AG04449 (cell line): ENCODE results near the gene KCTD16.
A peak's percentile ranks its signal among the peaks of the same experiment; 100 is the strongest.

Experiments
- CTCF ChIA-PET: fragments of 350-600 bp; formaldehyde crosslinking; extraction: SDS; loops from one replicate; lab custom pipeline; 2021; ENCODE audit warnings: antibody characterized with exemption; lab: Yijun Ruan, JAX
- POLR2A ChIA-PET: fragments of 400-600, 350-600 bp; formaldehyde crosslinking; extraction: SDS; loops from one replicate; lab custom pipeline; 2020; ENCODE audit warnings: antibody characterized with exemption, inconsistent platforms; lab: Yijun Ruan, JAX
- DNase-seq: peaks from one replicate; pipeline ENCODE4 v3.0.0-alpha.2; 2010; ENCODE audit warnings: low read depth, low spot score
- H3K4me3 ChIP-seq: 2 replicates; pipeline ENCODE4 v1.5.1; 2011; ENCODE audit warnings: low read depth, mild to moderate bottlenecking, control low read depth, low read length
- CTCF ChIP-seq: IDR thresholded peaks from one replicate; pipeline ENCODE4 v1.5.1; 2011; ENCODE audit warnings: mild to moderate bottlenecking, moderate library complexity, low read length, control low read depth, inconsistent platforms; ENCODE audit not compliant: insufficient read depth; ENCODE audit errors: missing control alignments

KCTD16 gene

GRCh38 chr5:144378681-144379080 is 208.0 kb downstream of the KCTD16 start:
- ChIA-PET CTCF (interaction anchor here (0.9 kb wide), 1 partner anchor 11 kb away, joined by 3 read pairs; no protein-coding TSS in a partner anchor), POLR2A (no interaction called here)
- no peak overlapping the region for H3K4me3 ChIP-seq
- no peak for DNase-seq
- no peak for TF ChIP-seq CTCF

- no peak for TF ChIP-seq CTCF
- CTCF ChIA-PET: no interaction called here
- POLR2A ChIA-PET: no interaction called here
- no peak overlapping the region for H3K4me3 ChIP-seq
- DNase-seq: no peak
Observed at GRCh38 chr5:144385597-144385996, 214.9 kb downstream of the KCTD16 start.

- no peak for TF ChIP-seq CTCF
- ChIA-PET CTCF (no interaction called here), POLR2A (no interaction called here)
- no peak for DNase-seq
- no peak overlapping the region for H3K4me3 ChIP-seq
Observed at GRCh38 chr5:144386315-144386714, 215.6 kb downstream of the KCTD16 start.

- no peak overlapping the region for H3K4me3 ChIP-seq
- ChIA-PET CTCF (interaction anchor here (1.0 to 1.8 kb wide), 6 partner anchors 10 to 185 kb away, joined by 4 to 8 read pairs (median 4); no protein-coding TSS in a partner anchor), POLR2A (no interaction called here)
- peak; percentile 23 for TF ChIP-seq CTCF
- DNase-seq: no peak
Observed at GRCh38 chr5:144390133-144390532, 219.5 kb downstream of the KCTD16 start.

GRCh38 chr5:144391044-144391443 is 220.4 kb downstream of the KCTD16 start:
- H3K4me3 ChIP-seq: no peak overlapping the region
- no peak for TF ChIP-seq CTCF
- DNase-seq: no peak
- CTCF ChIA-PET: interaction anchor here (0.9 to 1.8 kb wide), 4 partner anchors 9 to 185 kb away, joined by 3 to 6 read pairs (median 4); no protein-coding TSS in a partner anchor
- POLR2A ChIA-PET: no interaction called here

GRCh38 chr5:144393641-144394435 is 223.2 kb downstream of the KCTD16 start:
- ChIA-PET POLR2A (no interaction called here), CTCF (interaction anchor here (0.6 to 1.5 kb wide), 2 partner anchors 10 to 49 kb away, joined by 3 to 5 read pairs; no protein-coding TSS in a partner anchor)
- TF ChIP-seq CTCF: no peak
- no peak for DNase-seq
- H3K4me3 ChIP-seq: no peak overlapping the region
